Choroid plexus epithelial cell (primary cell): Measurements from ENCODE around the gene PDE6D.

Experiments used
- DNase-seq: peaks from one replicate; pipeline ENCODE4 v3.0.0-alpha.2; 2010; ENCODE audit warnings: low read depth
- H3K4me3 ChIP-seq: 2 replicates; pipeline ENCODE4 v1.5.1; 2011; ENCODE audit warnings: low read depth, mild to moderate bottlenecking, control low read depth, low read length, moderate library complexity
- TF ChIP-seq, protein P1 (sequence below): conservative IDR thresholded peaks from 2 replicates; pipeline ENCODE4 v1.5.1; 2011; ENCODE audit warnings: low read depth, mild to moderate bottlenecking, control low read depth, inconsistent platforms, low read length, moderate library complexity

PDE6D gene

DNA sequence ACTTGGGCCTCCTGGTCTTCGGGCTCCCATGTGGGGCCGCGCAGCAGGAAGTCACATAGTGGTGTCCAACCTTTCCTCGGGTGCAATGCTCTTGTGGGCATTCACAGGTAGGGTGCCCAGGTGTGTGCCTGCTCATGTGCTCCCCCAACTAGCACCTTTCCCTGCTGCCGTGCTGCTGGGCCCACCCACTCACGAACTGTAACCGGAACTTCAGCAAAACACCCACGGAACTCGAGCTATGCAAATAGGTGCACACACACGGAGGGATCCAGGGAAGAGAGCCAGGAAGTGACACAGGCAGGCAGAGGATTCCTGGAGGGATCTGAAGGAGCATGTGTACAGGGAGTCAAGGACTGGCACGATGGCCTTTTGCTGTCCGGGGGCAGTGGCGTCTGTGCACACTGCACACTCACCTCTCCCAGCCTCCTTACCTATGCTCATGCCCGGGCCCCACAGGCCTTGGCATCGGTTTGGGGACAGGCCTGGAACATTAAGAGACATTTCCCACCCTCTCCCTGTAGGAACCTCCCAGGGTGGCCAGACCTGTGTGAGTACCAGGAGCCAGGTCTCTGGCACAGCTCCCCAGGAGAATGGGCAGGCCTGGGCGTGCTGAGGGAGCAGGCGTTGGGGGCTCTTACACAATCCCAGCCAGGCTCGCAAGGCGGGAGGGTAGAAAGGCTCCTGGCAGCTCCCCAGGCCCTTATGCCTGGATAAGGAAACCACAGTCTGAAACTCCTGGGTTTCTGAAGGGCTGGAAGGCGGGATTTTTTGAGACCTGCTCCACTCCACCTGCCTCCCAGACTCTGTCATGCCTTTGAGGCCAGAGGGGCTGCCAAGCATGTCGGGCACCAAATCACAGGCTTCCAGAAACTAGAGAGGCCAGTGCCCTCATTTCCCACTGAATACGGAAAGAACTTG, 79.4 kb downstream of the PDE6D start:
- H3K4me3 ChIP-seq = no peak overlapping the region
- TF ChIP-seq, protein P1, sequence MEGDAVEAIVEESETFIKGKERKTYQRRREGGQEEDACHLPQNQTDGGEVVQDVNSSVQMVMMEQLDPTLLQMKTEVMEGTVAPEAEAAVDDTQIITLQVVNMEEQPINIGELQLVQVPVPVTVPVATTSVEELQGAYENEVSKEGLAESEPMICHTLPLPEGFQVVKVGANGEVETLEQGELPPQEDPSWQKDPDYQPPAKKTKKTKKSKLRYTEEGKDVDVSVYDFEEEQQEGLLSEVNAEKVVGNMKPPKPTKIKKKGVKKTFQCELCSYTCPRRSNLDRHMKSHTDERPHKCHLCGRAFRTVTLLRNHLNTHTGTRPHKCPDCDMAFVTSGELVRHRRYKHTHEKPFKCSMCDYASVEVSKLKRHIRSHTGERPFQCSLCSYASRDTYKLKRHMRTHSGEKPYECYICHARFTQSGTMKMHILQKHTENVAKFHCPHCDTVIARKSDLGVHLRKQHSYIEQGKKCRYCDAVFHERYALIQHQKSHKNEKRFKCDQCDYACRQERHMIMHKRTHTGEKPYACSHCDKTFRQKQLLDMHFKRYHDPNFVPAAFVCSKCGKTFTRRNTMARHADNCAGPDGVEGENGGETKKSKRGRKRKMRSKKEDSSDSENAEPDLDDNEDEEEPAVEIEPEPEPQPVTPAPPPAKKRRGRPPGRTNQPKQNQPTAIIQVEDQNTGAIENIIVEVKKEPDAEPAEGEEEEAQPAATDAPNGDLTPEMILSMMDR = no peak
- peak; percentile 62 for DNase-seq

DNA sequence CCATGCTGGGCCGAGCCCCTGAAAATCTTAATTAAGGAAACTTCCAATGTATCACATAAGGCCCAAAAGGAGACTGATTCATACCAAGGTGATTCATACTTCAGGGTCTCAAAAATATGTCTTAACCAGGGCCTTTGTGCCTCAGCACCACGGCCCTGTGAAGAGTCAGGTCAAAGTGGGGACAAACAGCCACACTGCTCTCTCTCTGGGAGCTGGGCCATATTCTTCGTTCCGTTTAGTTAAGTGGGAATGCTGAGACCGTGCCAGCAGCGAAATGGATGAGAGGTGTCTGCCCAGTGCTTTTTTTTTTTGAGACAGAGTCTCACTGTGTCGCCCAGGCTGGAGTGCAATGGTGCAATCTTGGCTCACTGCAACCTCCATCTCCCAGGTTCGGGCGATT, 82.1 kb downstream of the PDE6D start:
- DNase-seq = no peak
- H3K4me3 ChIP-seq = no peak overlapping the region
- TF ChIP-seq, protein P1 = no peak

DNA sequence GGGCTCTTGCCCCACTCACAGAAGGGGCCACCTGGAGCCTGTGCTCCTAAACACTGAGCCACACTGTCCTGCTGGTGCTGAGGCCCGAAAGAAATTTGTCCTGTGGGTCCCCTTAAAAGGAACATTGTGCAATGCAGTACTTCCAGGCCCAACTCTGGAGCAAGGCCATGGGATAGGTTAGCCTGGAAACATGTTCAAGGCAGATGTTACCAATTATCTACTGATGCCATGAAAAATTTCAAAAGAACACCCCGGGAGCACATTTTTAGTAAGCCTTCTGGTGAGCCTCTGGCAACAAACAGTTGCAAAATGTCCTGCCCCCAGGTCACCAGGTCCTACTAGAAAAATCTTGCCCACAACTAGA, 85.1 kb downstream of the PDE6D start:
- TF ChIP-seq, protein P1 = no peak
- H3K4me3 ChIP-seq = no peak overlapping the region
- DNase-seq = peak; percentile 33

DNA sequence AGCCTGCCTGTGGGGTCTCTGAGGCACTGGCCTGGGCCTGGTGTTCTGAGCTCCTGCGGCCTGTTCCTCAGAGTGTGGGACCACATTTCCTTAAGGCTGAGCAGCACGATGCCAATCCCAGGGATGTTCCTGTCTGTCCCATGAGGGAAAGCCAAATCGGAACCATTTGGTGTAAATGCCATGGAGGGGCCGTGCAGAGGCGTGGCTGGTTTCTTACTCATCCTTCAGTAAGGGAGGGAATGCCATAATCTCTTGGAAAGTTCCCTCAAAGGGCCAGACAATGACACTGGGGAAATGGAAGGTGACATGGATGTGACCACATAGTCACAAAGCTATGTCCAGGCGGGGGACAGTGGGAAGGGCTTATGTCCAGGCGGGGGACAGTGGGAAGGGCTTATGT, 87.1 kb downstream of the PDE6D start:
- no peak overlapping the region for H3K4me3 ChIP-seq
- no peak for DNase-seq
- TF ChIP-seq, protein P1 = no peak

DNA sequence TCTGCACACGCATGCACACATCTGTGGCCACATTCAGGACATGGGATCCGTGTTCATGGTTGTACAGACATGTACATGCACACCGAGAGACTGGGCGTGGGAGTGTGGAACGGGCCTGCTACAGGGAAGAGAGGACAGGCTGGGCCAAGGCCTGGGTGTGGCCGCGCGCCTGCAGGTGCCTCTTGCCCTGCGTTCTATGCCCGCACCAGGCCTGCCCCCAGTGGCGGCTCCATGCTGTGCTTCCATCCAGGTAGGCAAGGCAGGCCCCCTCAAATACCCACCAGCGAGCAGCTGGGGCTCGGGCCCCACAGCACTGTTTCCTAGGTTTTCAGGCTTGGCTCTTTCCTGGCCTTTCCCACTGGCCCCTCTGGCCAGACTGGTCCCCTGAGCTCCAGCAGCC, 88.2 kb downstream of the PDE6D start:
- H3K4me3 ChIP-seq = no peak overlapping the region
- no peak for DNase-seq
- TF ChIP-seq, protein P1 = no peak

DNA sequence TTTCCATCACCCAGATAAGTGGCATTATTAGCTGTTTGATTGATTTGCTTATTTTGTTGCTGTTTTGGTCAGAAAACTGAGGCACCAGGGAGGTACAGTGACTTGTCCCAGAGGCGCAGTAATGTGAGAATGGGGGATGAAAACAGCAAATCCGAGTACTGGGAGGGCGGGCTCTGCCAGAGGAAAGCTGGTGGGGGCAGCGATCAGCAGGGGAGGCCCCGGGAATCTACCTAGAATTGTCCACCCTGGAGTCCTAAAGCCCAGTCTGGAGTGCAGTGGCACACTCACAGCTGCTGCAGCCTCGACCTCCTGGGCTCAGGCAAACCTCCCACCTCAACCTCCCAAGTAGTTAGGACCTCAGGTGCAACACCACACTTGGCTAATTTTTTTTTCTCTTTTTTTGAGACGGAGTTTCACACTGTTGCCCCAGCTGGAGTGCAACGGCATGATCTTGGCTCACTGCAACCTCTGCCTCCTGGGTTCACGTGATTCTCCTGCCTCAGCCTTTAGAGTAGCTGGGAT, 89.8 kb downstream of the PDE6D start:
- no peak overlapping the region for H3K4me3 ChIP-seq
- TF ChIP-seq, protein P1 = no peak
- DNase-seq = no peak
